B cell (primary cell): ENCODE measurements around the gene MAFG. TPM values are rescaled to one million over a fixed set of nuclear protein-coding genes. Genes with fewer than 3 reads are reported as not detected.

Experiments used
- ATAC-seq: fragments of 200-7000 bp; cut with Tn5 transposase; one replicate; pipeline ENCODE4 v1.10.0; 2021; ENCODE audit warnings: low read depth, mild to moderate bottlenecking, moderate number of reproducible peaks, moderate library complexity
- CTCF ChIA-PET: fragments of 350-600 bp; sonication (Branson Sonifier 250); formaldehyde crosslinking; loops from one replicate; lab custom pipeline; 2021; ENCODE audit warnings: antibody characterized with exemption, inconsistent platforms; lab: Charles Lee
- POLR2A ChIA-PET: fragments of 350-600 bp; sonication (Branson Sonifier 250); formaldehyde crosslinking; loops from one replicate; lab custom pipeline; 2021; ENCODE audit warnings: antibody characterized with exemption; lab: Charles Lee
- DNase-seq: peaks from one replicate; pipeline ENCODE4 v3.0.0; 2013
- H2AFZ ChIP-seq: 2 replicates; pipeline ENCODE4 v1.6.1; 2012; ENCODE audit warnings: mild to moderate bottlenecking, low read depth, low read length; ENCODE audit not compliant: insufficient read depth, poor library complexity, severe bottlenecking
- H3K27ac ChIP-seq, 2 donors: 1 replicate in 1 of 2; 2 replicates in 1 of 2; pipeline ENCODE4 v1.5.1; 2012 to 2013; ENCODE audit warnings: low read length in 2 of 2, mild to moderate bottlenecking in 2 of 2, moderate library complexity in 1 of 2
- H3K27me3 ChIP-seq, 4 experiments: fragments of 200-600 bp in 1 of 4; sonication (generic) in 1 of 4; replicated peaks in 1 of 4; 1 replicate in 2 of 4; 2 replicates in 2 of 4; pipeline versions ENCODE4 v1.6.1 to v1.7.0; 2013 to 2016; ENCODE audit warnings: low read length in 3 of 4, mild to moderate bottlenecking in 2 of 4, mixed read lengths in 1 of 4, moderate library complexity in 1 of 4; ENCODE audit not compliant: insufficient read depth in 4 of 4, control insufficient read depth in 3 of 4; ENCODE audit errors: control extremely low read depth in 1 of 4
- H3K36me3 ChIP-seq, 2 experiments: replicated peaks in 1 of 2; 1 replicate in 1 of 2; 2 replicates in 1 of 2; pipeline versions ENCODE4 v1.6.1 to v1.7.1; 2013; ENCODE audit warnings: low read length in 1 of 2; ENCODE audit not compliant: insufficient read depth in 2 of 2, control insufficient read depth in 1 of 2; ENCODE audit errors: control extremely low read depth in 1 of 2, extremely low read depth in 1 of 2
- H3K4me1 ChIP-seq, 2 donors: fragments of 200-600 bp in 1 of 2; sonication (generic) in 1 of 2; 1 replicate in 1 of 2; 2 replicates in 1 of 2; pipeline versions ENCODE4 v1.5.1 to v1.6.1; 2013 to 2017; ENCODE audit warnings: low read length in 2 of 2; ENCODE audit not compliant: control insufficient read depth in 2 of 2, insufficient read depth in 2 of 2
- H3K4me2 ChIP-seq: replicated peaks from 2 replicates; pipeline ENCODE3; 2012; ENCODE audit warnings: mild to moderate bottlenecking, low read depth, low read length; ENCODE audit not compliant: poor library complexity, severe bottlenecking
- H3K4me3 ChIP-seq, 5 experiments: fragments of 200-600 bp in 1 of 5; sonication (generic) in 1 of 5; 1 replicate in 3 of 5; 2 replicates in 2 of 5; pipeline versions ENCODE4 v1.5.1 to v1.7.0; 2011 to 2016; ENCODE audit warnings: low read length in 4 of 5, mild to moderate bottlenecking in 4 of 5, low read depth in 2 of 5, control low read depth in 1 of 5, moderate library complexity in 1 of 5; ENCODE audit not compliant: insufficient read depth in 1 of 5; ENCODE audit errors: control extremely low read depth in 1 of 5, extremely low read depth in 1 of 5
- H3K79me2 ChIP-seq: fragments of 200-600 bp; sonication (generic); one replicate; pipeline ENCODE4 v1.6.0; 2016; ENCODE audit warnings: low read length; ENCODE audit not compliant: control insufficient read depth, insufficient read depth
- H3K9ac ChIP-seq: fragments of 200-600 bp; sonication (generic); 2 replicates; pipeline ENCODE4 v1.6.1; 2017; ENCODE audit warnings: mild to moderate bottlenecking, low read length, moderate library complexity
- H3K9me3 ChIP-seq, 3 donors: one replicate each; pipeline versions ENCODE4 v1.6.1 to v1.7.1; 2013; ENCODE audit warnings: low read length in 2 of 3; ENCODE audit not compliant: control insufficient read depth in 2 of 3, insufficient read depth in 1 of 3; ENCODE audit errors: control extremely low read depth in 1 of 3
- H4K20me1 ChIP-seq: 2 replicates; pipeline ENCODE4 v1.6.0; 2012; ENCODE audit warnings: mild to moderate bottlenecking, low read length; ENCODE audit not compliant: insufficient read depth, control insufficient read depth, poor library complexity, severe bottlenecking
- H3K27ac Mint-ChIP-seq: one replicate; pipeline ENCODE4 v1.8.0; 2021; ENCODE audit warnings: mixed read lengths
- H3K27me3 Mint-ChIP-seq: one replicate; pipeline ENCODE4 v1.8.0; 2021; ENCODE audit warnings: mixed read lengths
- H3K4me1 Mint-ChIP-seq: one replicate; pipeline ENCODE4 v1.8.0; 2021; ENCODE audit warnings: mixed read lengths
- H3K4me3 Mint-ChIP-seq: one replicate; pipeline ENCODE4 v1.8.0; 2021; ENCODE audit warnings: mixed read lengths
- H3K9me3 Mint-ChIP-seq: one replicate; pipeline ENCODE4 v1.8.0; 2022; ENCODE audit warnings: mixed read lengths; ENCODE audit not compliant: insufficient read depth
- EZH2 ChIP-seq: IDR thresholded peaks from 2 replicates; pipeline ENCODE4 v1.6.1; 2012; ENCODE audit warnings: borderline replicate concordance, low read depth, mild to moderate bottlenecking, moderate library complexity, low read length; ENCODE audit not compliant: insufficient read depth, poor library complexity, severe bottlenecking
- WGBS: methylation state at CpG from one replicate; pipeline ENCODE4 v1.1.5; 2013; ENCODE audit warnings: missing lambda C conversion rate; ENCODE audit not compliant: insufficient coverage; 5-methylcytosine and 5-hydroxymethylcytosine counted together
- intact Hi-C: fragments of 100-400 bp; cut with micrococcal nuclease; formaldehyde crosslinking; loops from one replicate; pipeline ENCODE4 v1.10.0; 2022
- polyA plus RNA-seq: library from polyadenylated mRNA; depleted of rRNA; stranded (reverse); fragments of >200 nt; gene quantifications from 2 replicates; pipeline ENCODE4 v1.2.3, GENCODE V29; 2012
- total RNA-seq, 2 donors: library from RNA; stranded (reverse); fragments of 120-200 nt in 1 of 2; gene quantifications; 1 replicate in 1 of 2; 2 replicates in 1 of 2; pipeline versions ENCODE4 v1.2.3 to v1.2.4, GENCODE V29; 2013 to 2022
- TF ChIP-seq, protein P1 (sequence below): fragments of 200-600 bp; IDR thresholded peaks from one replicate; pipeline ENCODE4 v1.8.0; 2022; ENCODE audit warnings: antibody characterized with exemption, mild to moderate bottlenecking

The MAFG gene
- total and polyA plus RNA-seq, 2 donors (not counting 1 experiment from before 2014, with no cell fraction given) = 11.4 to 27.9 TPM

DNA sequence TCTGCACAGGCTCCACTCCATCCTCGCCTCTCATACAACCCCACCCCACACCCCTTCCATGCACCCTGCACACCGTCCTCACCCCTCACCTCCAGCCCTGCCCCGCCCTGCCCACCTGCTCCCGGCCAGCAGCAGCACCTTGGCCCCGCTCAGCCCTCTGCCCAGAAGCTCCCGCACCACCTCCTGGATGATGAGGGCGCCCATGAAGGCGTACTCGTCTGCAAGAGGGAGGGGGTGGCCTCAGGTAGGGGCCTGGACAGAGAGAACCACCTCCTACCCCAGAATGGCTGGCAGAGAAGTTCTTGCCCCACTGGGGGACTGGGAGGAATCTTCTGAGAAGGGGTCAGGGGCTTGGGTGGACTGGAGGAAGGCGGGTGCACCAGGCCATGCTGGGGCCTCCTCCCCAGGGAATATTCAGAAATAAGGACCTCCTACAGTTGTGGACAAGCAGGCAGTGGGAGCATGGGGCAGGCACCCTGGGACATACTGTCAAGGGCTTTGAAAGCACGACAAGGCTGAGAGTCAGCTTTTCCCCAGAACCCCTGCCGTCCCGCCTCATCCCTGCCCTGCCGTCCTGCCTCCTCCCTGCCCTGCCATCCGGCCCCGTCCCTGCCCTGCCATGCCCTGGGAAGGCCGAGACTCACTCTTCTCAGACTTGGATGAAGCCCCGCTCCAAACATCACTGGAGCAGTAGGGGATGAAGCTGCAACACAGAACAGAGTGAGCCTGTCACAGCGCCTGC lies 30.3 kb upstream of the MAFG start:
- no peak overlapping the region for H3K27ac Mint-ChIP-seq
- no peaks in the 10 kb centered on the region for H3K9me3 Mint-ChIP-seq
- Histone ChIP-seq H3K4me2 (no peak overlapping the region), H3K27me3 (peaks cover 0 to 62% (median 28%) of the 10 kb centered on the region in 4 experiments), H3K4me3 (no peak overlapping the region), H3K27ac (no peak overlapping the region), H2AFZ (no peak overlapping the region), H3K79me2 (no peaks in the 10 kb centered on the region), H3K9me3 (peaks cover 0 to 10% (median 0%) of the 10 kb centered on the region in 3 donors), H4K20me1 (no peaks in the 10 kb centered on the region), H3K36me3 (no peaks in the 10 kb centered on the region), H3K4me1 (peaks cover 15 to 16% of the 10 kb centered on the region in 2 donors), H3K9ac (no peak overlapping the region)
- ATAC-seq = no peak
- peaks cover 21% of the 10 kb centered on the region for H3K27me3 Mint-ChIP-seq
- WGBS = 83% methylated on average over 18 of the region's 19 CpGs
- peak overlapping the region; percentile 64 for H3K4me3 Mint-ChIP-seq
- TF ChIP-seq, protein P1, sequence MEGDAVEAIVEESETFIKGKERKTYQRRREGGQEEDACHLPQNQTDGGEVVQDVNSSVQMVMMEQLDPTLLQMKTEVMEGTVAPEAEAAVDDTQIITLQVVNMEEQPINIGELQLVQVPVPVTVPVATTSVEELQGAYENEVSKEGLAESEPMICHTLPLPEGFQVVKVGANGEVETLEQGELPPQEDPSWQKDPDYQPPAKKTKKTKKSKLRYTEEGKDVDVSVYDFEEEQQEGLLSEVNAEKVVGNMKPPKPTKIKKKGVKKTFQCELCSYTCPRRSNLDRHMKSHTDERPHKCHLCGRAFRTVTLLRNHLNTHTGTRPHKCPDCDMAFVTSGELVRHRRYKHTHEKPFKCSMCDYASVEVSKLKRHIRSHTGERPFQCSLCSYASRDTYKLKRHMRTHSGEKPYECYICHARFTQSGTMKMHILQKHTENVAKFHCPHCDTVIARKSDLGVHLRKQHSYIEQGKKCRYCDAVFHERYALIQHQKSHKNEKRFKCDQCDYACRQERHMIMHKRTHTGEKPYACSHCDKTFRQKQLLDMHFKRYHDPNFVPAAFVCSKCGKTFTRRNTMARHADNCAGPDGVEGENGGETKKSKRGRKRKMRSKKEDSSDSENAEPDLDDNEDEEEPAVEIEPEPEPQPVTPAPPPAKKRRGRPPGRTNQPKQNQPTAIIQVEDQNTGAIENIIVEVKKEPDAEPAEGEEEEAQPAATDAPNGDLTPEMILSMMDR = no peak
- CTCF ChIA-PET = interaction anchor here (1.2 kb wide), 1 partner anchor 9 kb away, joined by 3 read pairs; no protein-coding TSS in a partner anchor
- peaks cover 1% of the 10 kb centered on the region for H3K4me1 Mint-ChIP-seq
- intact Hi-C loops = no loop called here
- DNase-seq = peak; percentile 22
- POLR2A ChIA-PET = no interaction called here

DNA sequence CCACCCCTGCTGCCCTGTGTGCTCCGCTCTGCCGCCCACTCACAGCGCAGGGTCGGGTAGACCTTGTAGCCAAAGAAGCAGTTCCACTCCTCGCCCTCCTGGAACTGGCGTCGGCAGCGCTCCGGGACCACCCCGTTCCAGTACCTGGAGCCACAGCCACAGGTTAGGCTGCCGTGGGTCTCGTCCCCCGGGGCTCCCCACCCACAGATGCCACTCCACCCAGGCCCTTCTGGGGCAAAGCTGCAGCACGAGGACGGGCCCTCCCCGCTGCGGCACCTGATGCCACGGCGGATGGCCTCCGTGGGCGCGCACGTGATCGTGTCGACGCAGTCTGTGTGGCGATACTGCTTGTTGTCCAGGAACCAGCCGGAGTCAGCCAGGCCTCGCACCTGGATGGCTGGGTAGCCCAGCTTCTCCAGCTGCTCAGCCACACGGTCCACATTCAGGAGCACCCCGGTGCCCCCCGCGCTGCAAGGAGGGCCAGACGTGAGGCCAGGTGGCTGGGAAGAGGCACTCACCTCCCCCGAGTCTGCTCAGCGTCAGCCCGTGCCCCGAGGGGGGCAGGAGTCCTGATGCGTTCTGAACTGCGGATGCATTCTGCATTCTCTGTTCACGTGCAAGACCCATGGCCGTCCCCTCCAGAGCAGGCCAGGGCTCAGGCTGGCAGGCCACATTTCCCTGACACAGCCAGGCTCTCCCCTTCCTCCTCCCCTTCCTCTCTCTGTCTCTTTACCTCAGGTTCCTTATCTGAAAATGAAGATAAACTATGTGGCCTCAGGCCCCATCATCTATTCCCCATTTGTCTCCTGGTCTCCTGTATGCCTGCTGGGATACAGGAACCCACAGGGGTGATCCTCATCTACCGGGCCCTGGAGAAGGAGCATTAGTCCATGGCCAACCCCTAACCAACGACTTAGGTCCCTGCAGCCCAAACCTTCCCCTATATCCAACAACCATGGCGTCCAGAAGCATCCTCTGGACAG lies 29.4 kb upstream of the MAFG start:
- Histone ChIP-seq H2AFZ (no peak overlapping the region), H3K27ac (no peak overlapping the region), H3K9me3 (peaks cover 0 to 10% (median 0%) of the 10 kb centered on the region in 3 donors), H3K4me2 (no peak overlapping the region), H3K27me3 (peaks cover 0 to 55% (median 26%) of the 10 kb centered on the region in 4 experiments), H3K9ac (no peak overlapping the region), H3K4me3 (no peak overlapping the region), H3K36me3 (no peaks in the 10 kb centered on the region), H3K4me1 (peaks cover 15 to 16% of the 10 kb centered on the region in 2 donors), H4K20me1 (no peaks in the 10 kb centered on the region), H3K79me2 (no peaks in the 10 kb centered on the region)
- Mint-ChIP-seq H3K4me3 (no peak overlapping the region), H3K4me1 (peaks cover 1% of the 10 kb centered on the region), H3K27ac (no peak overlapping the region), H3K9me3 (no peaks in the 10 kb centered on the region), H3K27me3 (peaks cover 15% of the 10 kb centered on the region)
- ChIA-PET CTCF (no interaction called here), POLR2A (no interaction called here)
- WGBS = 90% methylated on average over 45 of the region's 45 CpGs
- no peak for TF ChIP-seq EZH2
- TF ChIP-seq, protein P1 = no peak
- intact Hi-C loops = no loop called here
- DNase-seq = peak; percentile 8
- ATAC-seq = no peak
